ENCODE data around the gene RABL6. TPM values are rescaled to one million over a fixed set of nuclear protein-coding genes. Genes with fewer than 3 reads are reported as not detected.
"Not testable (repeated sequence)": the region's sequence is repeated elsewhere in the genome, so short reads cannot be mapped to it uniquely, and the experiment has no call there.

RABL6 gene
- total RNA-seq, 1 donor from 2014 or later, result 52.6 TPM

- peak; percentile 14 for ATAC-seq
Measured at GRCh38 chr9:136823136-136824046, 15.6 kb downstream of the RABL6 start.

DNA sequence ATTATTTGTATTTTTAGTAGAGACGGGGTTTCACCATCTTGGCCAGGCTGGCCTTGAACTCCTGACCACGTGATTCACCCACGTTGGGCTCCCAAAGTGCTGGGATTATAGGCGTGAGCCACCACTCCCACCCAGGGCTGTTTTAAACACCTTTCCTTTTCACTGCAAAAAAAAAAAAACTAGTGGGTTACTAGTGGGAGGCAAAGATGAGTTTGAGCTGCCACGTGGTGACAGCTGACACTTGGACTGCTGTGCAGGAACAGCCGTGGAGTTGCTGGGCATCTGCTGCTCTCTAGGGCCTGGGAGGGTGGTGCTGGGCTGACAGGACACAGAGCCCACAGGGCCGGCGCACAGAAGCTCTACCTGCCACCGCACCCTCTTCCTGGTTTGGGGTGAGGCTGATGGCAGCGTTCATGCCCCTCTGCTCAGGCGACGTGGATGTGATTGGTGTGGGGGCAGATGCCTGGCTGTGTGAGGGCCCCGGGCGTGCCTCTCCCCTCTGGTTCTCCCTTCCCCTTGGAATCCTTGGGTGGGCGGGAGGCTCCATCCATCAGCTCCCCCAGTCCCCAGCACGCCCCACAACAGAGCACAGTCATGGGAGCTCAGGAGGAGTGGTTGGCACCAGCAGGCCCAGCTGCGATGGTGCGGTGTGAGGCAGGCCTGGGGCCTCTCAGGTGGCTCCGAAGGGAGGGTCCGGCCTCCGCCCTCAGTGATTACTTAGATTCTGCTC is 16.9 kb downstream of the RABL6 start:
- no peak for ATAC-seq

DNA sequence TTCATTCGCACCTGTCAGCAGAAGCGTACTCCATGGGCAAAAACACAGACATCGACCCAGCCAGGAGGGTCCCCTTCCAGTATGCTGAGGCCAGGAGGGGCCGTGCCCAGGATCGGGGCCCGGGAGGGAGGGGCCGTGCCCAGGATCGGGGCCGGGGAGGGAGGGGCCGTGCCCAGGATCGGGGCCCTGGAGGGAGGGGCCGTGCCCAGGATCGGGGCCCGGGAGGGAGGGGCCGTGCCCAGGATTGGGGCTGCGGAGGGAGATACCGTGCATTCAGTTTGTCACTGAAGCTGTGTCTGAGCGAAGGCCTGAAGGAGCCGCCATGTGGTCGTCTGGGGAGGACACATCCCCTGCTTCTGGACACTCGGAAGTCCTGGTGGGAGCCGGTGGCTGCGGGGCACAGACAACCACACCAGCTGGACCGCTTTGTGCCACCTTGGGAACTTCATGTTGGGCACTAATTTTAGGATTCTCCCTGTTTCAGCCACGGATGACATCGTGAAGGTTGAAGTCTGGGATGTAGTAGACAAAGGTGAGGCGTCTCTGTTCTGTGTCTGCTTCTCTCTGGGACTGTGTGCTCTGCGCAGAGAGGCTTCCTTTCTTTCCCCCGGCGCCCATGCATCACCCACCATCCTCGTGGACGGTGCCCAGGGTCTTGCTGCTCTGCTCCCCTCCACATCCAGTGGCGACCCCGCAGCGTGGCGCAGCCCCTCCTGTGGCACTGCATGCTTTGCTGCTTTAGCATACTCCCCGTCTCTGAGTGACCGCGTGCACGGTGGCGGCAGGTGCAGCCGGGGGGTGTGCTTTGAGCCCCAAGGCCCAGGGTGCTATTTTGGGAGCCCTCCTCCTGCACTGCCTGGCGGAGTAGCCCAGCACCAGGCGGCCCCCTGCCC is 17.8 kb downstream of the RABL6 start:
- ATAC-seq, result no peak

DNA sequence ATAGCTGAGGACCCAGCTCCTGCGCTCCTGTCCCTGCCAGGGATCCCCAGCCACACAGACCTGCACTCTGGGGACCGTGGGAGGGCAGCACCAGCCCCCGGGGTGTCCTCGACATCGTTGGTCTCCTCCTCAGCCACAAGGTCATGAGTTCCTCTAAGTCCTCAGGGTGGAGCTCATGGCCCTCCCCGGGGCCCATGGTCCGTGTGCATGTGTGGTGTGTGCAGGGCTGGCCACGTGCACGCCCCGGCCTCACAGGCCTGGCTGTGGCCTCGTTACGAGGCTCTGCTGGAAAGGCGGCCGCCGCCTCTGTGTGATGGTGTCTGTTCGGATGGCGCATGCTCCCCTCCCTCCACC is 18.4 kb downstream of the RABL6 start:
- ATAC-seq, result no peak

DNA sequence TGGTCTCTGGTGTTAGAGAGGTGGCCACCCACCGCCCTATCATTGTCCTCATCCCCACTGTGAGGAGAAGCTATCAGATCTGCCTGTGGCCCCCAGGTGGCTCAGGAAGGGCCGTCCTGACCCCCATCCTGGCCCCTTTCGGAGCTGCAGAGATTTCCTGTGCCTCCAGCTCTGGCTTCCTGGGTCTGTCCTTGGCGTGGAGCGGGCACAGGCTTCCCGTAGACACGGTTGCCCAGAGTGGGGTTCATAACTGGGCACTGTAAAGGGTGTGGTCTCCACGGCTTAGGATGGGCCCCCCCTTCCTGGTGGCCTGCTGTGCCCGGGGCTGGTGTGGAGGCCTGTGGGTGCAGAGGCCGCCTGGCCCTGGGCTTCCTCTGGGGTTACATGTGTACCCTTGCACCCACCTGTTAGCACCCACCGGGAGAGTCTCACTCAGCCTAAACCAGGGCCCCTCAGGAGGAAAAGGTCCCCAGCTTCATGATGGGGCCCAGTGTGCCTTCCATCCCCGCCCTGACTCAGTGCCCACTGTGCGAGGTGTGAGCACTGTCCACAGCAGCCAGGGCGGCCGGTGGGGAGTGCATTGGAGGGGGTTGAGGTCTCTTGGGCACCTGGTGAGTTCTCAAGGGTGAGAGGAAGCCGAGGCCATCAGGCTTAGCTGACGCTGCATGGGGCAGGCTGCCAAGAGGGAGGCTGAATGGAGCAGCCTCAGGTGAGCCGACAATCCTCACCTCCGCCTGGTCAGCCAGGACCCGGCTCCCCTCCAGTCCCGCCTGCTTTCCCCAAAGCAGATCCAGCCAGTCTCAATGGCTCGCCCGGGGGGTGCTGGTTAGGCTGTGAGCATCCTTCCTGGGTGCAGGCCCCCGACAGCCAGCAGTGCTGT is 19.2 kb downstream of the RABL6 start:
- no peak for ATAC-seq

DNA sequence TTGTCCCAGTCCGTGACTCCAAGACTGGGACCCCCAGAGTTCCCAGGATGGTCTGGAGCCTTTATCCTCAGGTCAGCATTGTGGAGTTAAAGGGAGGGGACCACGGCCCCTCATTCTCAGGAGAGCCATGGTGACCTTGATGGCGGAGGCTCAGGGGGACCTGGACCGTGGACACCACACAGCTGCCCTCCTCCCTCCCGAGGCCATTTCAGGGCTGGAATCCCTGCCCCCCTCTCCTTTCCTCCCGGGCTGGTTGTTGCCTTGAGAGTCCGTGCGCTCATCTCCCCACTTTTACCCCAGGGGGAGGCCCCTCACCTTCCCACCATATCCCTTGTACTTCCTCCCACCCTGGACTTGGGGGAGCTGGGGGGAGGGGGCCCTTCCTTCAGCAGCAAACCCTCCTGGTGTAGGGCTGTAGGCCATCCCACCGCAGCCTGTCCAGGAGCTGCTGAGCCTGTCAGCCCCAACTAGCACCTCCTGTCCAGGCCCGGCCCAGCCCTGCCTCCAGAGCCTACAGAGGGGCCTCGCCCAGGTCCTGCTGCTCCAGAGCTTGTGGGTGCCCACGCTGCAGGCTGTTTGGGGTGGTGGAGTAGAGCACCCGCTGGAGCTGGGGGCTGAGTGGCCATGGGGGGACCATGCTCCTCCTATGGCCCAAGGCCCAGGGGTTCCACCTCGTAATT is 20.2 kb downstream of the RABL6 start:
- no peak for ATAC-seq

DNA sequence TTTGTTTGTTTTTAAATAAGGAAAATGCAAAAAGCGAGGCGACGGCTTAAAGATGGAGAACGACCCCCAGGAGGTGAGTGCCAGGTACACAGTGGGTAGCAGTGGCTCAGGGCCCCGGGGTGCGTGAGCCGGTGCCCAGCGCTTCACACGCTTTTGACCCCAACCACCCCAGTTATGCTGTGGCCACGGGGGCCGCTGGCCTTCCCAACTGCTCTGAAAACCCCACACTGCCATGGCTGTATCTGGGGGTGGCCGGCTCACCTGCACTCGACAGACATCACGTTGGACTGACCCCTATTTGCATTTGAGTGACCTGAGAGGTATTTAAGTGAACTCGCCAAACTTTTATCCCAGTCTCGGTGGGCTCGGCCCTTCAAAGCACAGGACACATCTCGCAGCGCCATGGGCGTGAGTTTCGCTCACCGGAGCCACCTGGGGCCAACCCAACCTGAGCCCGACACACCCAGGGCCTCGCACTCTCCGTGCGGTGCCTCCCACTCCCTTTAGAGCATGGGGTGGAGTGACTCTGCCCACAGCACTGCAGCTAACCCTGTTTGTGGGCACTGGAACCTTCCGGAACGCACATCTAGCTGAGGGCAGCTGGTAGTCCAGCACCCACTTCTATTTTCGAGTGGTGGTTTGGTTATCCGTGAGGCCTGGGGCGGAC is 20.9 kb downstream of the RABL6 start:
- no peak for ATAC-seq

GRCh38 chr9:136829412-136829811 is 21.7 kb downstream of the RABL6 start:
- no peak for ATAC-seq

DNA sequence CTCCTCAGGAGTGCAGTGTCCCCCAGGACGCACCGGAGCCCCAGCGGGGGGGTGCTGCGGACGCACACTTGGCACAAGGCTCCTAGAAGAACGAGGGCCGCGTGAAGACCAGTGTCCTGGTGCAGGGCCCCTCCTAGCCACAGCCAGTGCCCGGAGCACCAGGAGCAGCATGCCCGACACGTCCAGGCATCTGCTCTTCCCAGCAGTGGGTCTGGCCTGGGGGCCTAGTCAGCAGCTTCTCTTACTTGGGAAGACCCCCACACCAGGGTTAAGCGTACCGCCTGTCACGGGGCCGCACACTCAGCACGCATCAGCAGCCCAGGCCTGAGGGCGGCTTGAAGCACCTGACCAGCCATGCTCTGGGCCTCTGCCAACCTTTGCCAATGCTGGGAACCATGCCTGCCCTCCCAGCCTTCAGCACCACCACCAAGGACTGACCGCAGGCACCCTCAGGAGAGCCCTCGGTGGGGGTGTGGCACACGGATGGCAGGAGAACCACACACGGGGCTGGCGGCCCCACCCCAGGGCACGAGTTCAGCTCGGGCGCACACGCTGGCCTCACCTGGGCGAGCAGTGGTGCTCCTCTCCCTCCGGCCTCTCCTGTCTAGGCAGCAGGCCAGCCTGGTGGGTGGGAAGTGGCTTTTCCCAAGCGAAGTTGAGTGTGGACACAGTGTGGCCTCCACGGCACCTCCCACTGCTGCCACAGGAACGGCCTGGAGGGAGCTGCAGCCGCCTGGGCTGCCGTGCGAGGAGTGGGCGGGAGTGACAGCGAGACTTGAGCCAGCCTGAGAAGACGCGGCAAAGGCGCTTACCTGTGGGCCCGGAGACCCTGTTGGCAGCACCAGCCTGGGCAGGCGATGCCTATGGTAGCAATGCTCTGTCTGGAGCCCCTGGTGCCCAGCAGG is 22.5 kb downstream of the RABL6 start:
- peak; percentile 7 for ATAC-seq

DNA sequence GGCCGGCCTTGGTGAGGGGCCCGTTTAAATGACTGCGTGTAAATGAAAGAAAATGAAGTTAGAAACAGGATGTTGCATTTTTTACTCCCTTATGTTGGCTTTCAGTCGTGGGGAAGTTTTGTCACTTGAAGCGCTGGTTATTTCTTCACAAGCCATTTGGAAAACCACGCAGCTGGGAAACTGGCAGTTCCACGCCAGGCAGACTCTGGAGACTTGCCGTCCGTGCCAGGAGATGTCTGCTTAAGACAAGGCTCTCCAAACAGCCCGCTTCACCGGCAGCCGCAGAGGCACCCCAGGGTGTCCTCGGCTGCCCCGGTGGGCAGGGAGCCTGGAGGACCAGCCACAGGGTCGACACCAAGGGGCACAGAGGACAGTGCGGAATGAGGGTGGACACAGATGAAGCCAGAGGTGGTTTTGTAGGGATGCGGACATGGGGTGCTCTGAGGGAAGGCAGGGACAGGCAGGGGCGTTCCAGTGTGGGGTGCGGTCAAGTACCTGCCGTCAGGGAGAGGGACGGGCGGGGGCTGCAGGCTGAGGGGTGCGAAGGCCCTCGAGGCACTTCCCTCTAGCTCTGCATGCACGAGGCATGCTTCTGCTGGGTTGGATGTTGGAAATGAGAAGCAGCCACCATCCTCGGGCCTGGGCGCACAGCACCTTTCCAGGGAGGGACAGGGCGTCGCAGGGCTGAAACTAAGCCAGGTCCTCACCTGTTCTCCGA is 23.4 kb downstream of the RABL6 start:
- ATAC-seq, result no peak

GRCh38 chr9:136831720-136832104 is 24.0 kb downstream of the RABL6 start:
- no peak for ATAC-seq

- no peak for ATAC-seq
Measured at GRCh38 chr9:136832581-136832980, 24.8 kb downstream of the RABL6 start.

DNA sequence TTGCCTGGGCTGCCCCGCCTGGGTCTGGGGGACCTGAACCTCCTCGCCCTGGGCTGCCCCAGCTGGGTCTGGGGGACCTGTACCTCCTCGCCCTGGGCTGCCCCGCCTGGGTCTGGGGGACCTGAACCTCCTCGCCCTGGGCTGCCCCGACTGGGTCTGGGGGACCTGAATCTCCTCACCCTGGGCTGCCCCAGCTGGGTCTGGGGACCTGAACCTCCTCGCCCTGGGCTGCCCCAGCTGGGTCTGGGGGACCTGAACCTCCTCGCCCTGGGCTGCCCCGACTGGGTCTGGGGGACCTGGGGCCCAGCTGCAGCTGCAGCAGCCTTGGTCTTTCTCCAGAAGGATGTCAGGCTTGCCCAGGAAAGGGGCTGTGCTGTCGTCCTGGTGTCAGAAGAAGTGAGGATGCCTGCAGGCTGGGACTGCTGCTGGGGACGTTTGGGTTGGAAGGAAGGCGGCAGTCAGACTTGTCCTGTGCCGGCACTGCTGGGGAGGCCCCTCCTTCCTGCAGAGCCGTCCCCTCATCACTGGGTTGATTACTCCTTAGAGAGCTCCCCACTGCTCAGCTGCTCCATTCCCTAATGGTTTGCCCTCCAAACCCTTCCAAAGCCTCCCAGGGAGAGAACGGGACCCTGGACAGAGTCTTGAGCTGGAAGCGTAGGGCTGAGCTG is 25.8 kb downstream of the RABL6 start:
- ATAC-seq, result not testable (repeated sequence)

DNA sequence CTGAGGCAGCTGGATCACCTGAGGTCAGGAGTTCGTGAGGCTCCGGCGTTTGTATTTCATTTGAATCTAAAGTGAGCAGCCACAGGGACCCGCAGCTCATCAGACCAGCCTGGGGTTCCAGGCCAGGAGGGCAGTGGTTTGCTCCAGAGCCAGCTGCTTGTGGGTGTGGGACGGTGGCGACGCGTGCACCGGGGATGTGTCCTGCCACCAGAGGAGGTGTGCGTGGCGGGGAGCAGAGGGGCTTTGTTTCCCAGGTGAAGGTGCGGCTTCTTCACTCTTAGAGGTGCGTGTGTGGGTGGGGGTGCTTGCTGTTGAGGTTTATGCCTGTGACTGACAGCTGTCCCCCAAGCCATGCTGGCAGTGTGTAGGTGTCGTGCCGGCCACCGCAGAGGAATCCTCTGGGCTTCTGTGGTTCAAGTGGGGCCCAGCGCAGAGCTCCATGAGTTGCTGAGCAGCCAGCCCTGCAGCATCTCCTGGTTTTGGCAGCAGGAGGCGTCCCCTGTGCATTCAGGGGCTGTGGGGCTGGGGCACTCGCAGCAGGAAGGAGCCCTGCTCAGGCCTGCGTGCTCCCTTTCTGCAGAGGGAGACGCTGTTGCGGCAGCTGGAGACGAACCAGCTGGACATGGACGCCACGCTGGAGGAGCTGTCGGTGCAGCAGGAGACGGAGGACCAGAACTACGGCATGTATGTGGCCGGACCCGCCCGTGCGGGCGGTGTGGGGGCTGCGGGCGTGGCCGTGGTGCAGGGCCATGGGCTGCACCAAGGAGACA is 27.6 kb downstream of the RABL6 start:
- ATAC-seq, result no peak

DNA sequence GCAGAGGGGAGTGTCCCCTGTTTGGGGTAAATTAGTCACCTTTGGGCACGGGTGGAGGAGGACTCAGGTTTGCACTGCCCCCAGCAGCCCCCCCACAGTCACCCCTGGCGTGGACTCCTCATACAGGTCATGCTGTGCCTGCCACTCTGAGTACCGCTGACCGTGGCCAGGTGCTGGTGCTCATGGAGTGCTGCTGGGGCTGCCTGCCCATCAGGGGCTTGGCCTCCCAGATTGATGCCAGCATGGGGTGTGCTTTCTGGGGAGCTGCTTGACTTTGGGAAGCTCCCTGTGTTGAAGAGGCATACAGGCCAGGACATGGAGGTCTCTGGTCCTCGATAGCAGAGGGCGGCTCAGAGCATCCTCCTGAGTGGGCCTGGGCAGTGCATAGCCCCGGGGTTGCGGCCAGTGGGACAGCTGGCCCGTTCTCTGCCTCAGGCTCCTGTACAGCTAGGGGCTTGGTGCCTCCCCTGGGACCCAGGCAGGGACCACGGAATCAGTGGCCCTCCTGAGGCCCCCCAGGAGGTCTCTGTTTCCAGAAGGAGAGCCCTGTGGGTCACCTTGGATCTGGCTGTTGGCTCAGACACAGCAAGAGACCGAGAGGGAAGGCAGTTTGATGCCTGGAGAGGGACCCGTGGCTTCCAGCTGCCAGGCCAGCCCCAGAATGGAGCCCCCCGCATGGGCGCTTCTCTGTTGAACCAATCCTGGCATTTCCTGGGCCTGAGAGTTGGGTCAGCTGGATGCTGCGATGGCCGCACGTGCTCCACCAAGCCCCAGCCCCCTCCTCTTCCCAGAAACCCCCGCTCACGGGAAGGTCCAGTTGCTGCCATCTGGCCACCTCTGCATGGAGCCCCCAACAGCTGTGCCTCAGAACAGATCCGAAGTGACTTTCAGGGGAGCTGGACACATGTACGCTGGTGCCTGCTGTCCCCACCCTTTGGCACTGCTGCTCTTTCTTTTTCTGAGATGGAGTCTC is 28.5 kb downstream of the RABL6 start:
- ATAC-seq, result no peak

- no peak for ATAC-seq
Measured at GRCh38 chr9:136837146-136837855, 29.6 kb downstream of the RABL6 start.

Measured in esophagus mucosa (tissue), 1 donor.